LHCN-M2 (cell line): ENCODE data around the gene LIN52. TPM values are rescaled to one million over a fixed set of nuclear protein-coding genes. Genes with fewer than 3 reads are reported as not detected.
"Not testable (repeated sequence)": the region's sequence is repeated elsewhere in the genome, so short reads cannot be mapped to it uniquely, and the experiment has no call there.

Experiments used
- DNase-seq: peaks from one replicate; pipeline ENCODE4 v3.0.0-alpha.2; 2012; ENCODE audit warnings: low read depth
- total RNA-seq: library from RNA; depleted of rRNA; stranded (reverse); fragments of >200 nt; gene quantifications from 2 replicates; pipeline ENCODE4 v1.2.3, GENCODE V29; 2014

Gene LIN52
- total RNA-seq, 1 experiment from 2014 or later = 10.2 TPM

DNA sequence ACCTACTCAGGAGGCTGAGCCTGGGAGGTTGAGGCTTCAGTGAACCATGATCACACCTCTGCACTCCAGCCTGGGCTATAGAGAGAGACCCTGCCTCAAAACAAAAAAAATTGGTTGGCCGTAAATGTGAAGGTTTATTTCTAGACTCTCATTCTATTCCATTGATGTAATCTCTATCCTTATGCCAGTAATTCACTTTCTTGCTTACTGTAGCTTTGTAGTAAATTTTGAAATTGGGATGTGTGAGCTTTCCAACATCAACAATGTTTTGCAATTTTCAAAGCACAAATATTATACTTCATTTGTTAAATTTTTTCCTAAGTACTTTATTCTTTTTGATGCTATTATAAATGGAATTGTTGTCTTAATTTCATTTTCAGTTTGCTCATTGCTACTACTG lies 24.6 kb downstream of the LIN52 start:
- DNase-seq = no peak

DNA sequence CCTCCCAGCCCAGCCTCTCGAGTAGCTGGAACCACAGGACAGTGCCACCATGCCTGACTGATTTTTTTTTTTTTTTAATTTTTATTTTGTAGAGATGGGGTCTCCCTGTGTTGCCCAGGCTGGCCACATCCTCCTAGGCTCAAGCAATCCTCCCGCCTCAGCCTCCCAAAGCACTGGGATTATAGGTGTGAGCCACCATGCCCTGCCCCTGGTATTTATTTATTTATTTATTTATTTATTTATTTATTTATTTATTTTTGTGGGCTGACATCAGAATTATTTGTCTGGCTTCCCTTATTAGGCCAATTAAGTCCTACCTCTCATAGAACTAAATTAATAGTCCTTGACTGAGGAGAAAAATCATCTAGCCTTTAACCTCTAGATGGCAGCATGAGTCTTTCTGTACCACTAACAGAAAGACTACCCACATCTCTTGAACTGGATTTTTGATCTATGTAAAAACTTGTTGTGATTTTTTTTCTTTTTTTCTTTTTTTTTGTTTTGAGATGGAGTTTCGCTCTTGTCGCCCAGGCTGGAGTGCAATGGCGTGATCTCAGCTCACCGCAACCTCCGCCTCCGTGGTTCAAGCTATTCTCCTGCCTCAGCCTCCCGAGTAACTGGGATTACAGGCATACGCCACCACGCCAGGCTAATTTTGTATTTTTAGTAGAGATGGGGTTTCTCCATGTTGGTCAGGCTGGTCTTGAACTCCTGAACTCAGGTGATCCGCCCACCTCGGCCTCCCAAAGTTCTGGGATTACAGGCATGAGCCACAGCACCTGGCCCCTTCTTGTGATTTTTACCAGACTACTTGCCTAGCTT lies 26.9 kb downstream of the LIN52 start:
- peak; percentile 61 for DNase-seq

DNA sequence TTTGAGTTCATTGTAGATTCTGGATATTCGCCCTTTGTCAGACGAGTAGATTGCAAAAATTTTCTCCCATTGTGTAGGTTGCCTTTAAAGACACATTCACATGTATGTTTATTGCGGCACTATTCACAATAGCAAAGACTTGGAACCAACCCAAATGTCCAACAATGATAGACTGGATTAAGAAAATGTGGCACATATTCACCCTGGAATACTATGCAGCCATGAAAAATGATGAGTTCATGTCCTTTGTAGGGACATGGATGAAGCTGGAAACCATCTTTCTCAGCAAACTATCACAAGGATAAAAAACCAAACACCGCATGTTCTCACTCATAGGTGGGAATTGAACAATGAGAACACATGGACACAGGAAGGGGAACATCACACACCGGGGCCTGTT lies 40.7 kb downstream of the LIN52 start:
- not testable (repeated sequence) for DNase-seq

DNA sequence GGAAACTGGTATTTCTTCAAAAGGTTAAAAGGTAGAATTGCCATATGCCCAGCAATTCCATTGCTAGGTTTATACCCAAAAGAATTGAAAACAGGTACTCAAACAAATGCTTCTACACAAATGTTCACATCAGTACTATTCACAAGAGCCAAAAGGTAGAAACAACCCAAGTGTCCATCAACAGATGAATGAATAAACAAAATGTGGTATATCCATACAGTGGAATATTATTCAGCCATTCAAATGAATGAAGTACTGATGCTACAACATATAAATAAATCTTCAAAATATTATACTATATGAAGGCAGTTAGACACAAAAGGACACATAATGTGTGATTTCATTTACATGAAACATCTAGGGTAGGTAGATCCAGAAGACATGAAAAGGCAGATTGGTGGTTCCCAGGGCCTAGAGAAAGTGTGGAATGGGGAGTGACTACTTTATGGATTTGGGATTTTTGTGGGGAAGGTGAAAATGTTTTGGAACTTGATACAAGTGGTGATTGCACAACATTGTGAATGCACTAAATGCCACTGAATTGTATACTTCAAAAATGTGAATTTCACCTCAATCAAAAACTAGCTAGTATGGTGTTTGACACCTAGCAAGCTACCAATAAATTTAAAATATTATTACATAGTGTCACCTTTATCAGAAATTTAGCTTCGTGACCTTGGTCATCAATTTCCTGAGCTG lies 41.7 kb downstream of the LIN52 start:
- no peak for DNase-seq

DNA sequence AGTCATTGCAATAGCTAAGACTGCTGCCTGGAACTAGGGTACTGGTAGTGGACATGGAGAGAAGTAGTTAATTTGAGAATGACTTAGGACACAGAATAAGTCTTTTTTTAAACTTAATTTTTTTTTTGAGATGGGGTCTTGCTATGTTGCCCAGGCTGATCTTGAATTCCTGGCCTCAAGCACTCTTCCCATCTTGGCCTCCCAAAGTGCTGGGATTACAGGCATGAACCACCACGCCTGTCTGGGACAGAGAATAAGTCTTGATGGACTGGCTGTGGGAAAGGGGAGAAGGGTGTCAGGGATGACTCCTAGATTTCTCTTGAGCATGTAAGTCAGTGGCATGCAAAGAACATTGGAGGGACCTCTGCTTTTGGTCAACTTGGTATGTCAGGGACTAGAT lies 42.9 kb downstream of the LIN52 start:
- no peak for DNase-seq

DNA sequence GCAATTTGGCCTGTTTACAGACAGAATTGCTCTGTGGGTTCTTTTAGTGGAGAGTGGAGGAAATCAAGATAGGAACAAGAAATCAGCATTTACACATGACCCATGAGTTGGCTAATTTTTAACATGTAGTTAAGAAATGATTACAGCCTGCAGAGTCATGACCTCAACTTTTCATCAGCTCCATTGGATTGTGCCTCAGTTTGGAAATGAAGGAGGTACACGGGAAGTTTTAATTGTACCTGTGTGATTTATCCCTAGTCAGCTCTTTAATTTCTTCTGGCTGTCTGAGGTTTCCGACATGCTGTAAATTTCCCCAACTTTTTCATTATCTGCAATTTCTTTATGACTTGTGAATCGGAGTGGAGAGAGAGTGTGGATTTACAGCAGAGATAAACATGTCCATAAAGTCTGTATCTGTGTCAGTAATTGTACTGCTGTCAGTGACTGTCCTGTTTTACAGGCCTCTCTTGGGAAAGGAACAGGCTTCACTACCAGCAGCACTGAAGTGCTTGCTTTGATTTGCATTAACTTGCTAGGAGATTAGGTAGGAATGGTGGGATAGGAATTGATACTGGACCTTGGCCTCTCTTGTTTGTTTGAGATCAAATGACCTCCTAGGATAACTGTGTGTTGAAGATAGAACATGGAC lies 49.2 kb downstream of the LIN52 start:
- no peak for DNase-seq

DNA sequence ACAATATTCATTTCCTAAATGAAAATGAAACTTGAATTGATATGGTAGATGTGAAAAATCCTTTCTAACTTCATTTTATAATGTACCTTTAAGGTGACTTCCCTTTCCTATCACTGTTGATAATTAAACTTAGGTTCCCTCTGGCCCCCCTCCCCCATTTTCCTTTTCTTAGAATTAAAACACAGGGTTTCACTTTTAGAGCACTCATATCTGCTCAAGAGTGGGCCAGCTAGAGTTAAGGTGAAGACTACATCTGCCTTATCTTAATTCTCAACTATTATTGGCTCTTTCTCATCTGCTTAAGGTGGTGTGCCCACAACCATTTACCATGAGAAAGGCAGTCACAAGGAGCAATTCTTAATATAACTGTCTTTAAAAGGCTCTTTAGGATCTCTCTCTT lies 49.7 kb downstream of the LIN52 start:
- DNase-seq = no peak

DNA sequence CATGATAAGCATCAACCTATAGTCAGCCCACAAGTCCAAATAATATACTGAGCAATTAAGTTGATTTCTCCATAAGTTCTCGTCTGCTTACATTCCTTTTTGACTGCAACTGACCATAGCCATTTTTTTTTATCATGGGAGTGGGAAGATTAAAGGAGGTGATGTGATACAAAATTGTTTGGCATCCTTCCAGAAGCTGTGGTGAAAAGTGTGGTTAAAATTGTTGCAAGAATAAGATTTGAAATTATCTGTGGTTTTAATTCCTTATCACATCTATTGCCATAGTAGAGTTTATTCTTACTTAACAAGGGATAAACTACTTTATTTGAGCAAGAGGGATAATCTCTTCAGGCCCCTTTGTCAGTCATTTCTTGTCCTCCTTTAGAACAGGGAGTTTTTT lies 50.7 kb downstream of the LIN52 start:
- peak; percentile 50 for DNase-seq

DNA sequence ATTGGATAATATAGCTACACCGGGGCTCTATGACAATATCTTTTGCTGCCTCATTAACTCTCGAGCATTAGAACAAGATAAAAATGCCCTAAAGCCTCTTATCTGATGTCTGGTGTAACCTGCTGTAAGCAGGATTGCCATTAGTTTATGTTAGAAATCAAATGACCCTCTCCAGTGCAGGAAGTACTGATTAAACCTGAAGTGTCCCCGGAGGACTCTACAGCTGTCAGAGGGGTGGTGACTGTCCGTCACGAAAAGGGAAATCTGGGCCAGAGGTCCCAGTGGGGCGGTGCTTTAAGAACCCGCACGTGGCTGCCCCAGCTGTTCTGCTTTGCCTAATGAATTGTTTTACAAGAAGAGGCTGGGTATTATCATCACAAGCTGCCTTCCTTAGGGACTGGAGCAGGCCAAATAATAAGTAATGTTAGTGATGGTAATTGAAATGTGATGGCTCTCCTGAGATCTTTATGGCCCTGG lies 55.7 kb downstream of the LIN52 start:
- DNase-seq = peak; percentile 92

DNA sequence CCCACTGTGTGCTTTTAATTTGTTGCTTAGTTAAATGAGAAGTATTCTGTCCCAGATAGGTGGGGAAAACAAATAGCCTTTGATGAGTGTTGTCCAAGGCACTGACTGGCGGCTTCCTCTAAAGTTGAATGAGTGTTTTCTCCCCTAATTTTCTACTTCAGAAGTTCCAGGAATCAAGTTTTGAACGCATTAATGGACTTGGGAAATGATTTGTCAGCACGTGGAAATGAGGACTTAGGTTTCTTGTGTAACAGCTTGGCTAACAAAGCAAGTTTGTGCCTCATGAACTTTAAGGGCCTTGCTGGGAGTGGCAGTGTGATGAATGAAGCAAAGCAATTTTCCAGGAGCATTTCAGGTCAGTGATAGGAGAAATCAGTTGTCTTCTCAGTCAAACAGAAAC lies 56.9 kb downstream of the LIN52 start:
- peak; percentile 22 for DNase-seq

DNA sequence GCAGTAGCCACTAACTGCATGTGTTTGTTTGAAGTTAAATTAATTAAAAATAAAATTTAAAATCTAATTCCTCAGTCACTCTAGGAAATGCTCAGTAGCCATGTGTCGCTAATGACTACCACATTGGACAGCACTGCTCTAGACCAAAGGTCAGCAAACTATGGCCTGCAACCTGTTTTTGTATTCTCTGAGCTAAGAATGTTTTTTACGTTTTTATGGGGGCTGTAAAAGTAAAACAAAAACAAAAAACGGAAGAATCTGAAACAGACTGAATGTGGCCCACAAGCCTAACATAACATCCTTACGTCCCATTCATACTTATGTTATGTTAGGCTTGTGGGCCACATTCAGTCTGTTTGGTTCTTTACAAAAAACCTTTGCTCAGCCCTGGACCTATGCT lies 57.8 kb downstream of the LIN52 start:
- no peak for DNase-seq

DNA sequence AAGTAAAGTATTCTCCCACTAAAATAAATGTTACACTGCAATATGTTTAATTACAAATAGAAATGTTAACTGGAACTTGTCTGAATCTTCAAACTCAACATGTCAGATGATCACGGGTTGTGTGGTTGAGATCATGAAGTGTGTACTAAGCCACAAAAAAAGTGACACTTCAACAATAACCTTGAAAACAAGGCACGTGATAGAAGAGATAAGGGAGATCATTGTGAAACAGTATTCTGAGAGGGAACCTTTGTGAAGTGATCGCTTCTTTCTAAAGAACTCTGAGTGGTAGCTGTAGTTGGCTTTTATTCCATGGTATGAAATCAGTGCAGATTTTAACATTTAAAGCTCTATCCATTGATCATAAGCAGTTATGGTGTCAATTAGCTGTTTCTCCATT lies 60.0 kb downstream of the LIN52 start:
- no peak for DNase-seq

DNA sequence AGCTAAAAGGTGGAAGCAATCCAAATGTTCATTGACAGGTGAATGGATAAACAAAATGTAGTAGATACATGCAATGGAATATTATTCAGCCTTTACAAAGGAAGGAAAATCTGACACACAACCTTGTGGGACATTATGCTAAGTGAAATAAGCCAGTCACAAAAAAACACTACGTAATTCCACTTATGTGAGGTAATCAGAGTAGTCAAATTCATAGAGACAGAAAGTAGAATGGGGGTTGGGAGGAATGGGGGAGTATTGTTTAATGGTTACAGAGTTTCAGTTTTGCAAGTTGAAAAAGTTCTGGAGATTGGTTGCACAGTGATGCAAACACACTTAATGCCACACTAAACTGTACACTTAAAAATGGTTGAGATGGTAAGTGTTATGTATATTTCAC lies 62.8 kb downstream of the LIN52 start:
- DNase-seq = no peak

DNA sequence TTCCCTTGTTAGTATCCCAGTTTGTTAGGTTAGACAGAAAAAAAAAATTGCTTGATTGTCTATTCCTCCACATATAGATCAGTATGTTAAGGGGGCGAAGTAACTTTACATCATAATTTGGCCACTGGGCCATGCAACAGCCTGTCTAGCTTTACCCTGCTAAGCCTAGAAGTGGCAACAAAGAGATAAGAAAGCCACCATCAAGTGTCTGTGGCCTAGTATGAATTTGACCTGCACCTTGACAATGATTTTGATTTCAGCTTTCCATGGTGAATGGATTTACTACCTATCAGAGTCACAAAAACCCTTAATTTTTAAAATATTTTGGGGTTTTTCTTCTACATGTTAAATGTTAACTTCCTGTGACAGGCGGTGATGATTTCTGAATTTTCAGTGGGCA lies 63.9 kb downstream of the LIN52 start:
- DNase-seq = no peak

DNA sequence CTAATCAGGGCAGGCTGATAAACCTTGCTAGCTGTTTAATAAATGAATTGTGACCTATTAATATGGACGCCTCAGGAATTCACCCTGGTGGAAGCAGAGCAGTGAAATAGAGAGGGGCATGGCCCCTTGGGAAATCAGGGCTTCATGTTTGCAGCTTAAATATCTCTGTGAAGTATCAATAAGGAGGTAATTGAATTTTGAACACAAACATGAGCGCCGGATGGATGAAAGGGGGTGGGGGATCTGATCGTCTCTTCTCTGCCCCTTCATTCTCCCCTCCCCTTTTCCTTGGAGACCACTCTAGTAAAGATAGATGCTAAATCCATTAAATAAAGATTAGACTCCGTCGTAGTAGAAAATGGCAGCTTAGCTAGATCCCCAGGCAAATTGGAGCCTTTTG lies 70.5 kb downstream of the LIN52 start:
- no peak for DNase-seq

DNA sequence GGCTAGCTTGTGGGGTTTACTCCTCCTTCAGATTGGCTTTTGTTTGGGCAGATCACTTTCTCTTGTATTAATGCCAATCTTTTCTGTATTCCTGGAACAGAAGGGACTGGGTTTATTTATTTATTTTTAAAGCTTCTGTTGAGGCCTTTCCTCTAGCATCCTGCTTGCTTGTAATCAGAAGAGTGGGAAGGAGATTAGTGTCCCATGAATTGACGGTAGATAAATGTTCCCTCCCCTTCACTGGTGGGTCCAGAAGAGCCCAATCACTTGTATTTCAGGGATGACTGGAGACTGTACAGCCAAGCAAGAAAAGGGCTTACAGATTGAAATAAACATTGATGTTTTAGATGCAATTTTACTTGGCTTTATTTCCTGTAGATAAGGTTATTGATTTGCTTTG lies 71.0 kb downstream of the LIN52 start:
- no peak for DNase-seq

DNA sequence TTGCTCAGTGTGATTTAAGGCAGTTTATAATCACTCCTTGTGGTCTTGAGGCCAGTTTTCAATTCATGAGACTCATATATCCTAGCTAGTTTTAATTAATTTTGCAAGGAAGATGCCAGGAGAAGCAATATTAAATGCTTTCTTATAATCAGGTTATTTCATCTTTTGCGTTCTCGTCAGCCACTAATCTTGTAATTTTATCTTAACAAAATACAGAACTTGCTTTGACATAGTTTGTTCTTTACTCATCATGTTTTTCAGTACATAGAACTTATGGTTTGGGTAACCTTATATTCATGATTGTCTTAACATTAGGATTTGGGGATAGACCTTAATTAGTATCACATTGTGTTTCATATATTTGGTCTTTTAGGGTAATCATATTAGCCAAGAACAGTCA lies 76.0 kb downstream of the LIN52 start:
- DNase-seq = no peak

DNA sequence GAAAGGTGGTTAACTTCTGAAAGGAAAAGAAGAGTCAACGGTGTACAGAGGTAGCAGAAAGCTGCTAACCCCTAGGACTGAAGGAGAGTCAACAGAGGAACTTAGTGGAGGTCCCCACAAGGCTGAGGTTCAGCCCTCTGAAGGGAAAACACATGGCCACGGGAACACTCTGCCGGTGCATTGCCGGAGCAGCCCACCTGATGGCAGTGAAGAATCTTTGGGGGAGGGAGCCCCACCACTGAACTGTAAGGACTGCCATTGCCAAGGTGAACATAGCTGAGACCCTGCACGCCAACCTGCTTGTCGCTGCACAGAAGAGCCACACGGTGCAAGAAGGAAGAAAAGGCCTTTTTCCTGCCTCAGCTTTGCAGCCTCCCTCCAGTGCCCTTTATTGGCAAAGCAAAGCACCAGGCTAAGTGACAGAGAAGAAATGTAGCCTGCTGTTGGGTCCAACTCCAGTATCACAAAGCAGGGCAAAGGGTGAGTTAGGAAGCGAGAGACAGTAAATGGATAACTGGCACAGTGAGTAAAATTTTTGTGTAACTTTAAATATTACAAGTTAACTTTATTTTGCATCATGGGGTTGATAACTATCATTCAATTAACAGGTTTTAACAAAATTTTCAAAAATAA lies 76.9 kb downstream of the LIN52 start:
- DNase-seq = no peak

DNA sequence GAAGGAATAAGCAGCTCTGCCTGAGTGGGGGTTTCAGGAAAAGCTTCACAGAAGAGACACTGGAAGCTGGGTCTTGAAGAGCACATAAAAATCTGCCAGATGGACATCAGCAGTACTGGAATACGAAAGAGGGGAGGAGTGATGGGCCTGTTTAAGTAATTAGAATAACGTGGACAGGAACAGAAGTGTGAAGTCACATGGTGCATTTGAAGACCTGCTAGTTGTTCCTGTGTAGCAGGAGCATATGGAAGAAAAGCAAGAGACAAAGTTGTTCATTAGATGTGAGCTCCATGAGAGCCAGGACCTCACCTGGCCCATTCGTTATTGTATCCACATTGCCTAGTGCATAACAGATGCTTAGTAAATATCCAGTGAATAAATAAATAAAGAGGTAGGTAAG lies 85.2 kb downstream of the LIN52 start:
- no peak for DNase-seq

DNA sequence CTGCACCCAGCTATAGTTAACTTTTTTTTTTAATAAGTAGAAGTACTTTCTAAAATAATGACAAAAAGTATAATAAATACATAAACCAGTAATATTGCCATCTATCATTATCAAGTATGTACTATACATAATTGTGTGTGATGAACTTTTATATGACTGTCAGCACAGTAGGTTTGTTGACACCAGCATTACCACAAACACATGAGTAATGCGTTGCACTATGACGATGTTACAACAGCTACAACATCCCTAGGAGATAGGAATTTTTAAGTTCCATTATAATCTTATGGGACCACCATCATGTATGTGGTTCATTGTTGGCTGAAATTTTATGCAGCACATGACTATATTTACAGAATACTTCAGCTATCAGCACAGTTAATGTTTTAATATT lies 91.6 kb downstream of the LIN52 start:
- peak; percentile 14 for DNase-seq

DNA sequence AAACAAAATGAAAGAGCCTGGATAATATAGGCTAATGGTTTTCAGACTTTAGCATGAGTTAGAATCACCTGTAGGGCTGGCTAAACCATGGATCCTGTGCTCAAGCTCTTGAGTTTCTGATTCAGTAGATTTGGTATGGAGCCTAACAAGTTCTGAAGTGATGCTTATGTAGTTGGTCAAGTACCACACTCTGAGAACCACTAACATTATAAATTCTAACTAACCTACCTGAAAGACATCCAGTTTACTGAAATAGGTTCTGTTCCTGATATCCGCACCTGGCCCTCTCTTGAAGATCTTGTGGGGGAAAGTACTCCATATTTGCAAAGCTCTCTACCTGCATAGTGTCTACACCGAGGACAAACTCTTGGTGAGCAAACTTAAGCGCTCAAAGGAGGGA lies 95.1 kb downstream of the LIN52 start:
- DNase-seq = no peak

DNA sequence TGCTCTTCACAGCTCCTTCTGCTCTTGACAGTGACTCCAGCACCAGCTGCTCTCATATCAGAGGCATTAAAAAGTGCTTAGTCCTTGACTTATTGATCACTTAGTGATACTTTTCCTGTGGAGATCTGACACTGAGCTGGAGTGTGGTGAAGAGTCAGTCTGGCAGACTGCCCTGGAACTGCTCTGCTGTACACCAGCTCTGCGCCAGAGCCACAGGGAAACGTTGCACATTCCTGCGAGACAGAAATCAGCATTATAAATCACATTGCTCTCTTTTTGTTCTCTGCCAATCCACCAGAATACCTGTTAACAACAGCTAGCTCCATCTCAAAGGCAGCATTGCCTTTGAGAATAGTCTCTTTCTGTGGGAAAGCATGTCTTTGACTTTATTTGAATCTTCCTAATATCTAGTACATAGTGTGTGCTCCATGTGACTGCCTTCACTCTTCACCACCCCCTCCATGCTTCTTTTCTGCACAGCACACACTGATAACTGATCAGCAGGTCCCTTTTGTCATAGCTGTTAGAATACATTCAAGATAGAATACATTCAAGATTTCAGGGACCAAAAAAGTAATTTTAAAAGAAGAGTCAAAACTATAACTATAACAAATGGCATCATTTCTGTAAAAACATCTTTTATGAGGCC lies 106.3 kb downstream of the LIN52 start:
- no peak for DNase-seq
